HG02678 (cell line): Measurements from ENCODE around the gene RNF182.
"Not testable (repeated sequence)": the region's sequence is repeated elsewhere in the genome, so short reads cannot be mapped to it uniquely, and the experiment has no call there.

Experiments
- ATAC-seq: cut with Tn5 transposase; IDR thresholded peaks from one replicate; pipeline ENCODE4 v1.9.1; 2021; ENCODE audit warnings: mild to moderate bottlenecking, moderate library complexity; ENCODE audit not compliant: unreplicated experiment

The RNF182 gene

GRCh38 chr6:13924949-13925881 lies at the start of gene RNF182:
TSS of gene RNF182 (plus strand) at chr6:13924952. CDS start at chr6:13977120, 52,168 bp downstream.
- no peak for ATAC-seq

GRCh38 chr6:13877051-13877450 lies 47.7 kb upstream of the RNF182 start:
- ATAC-seq, result no peak

GRCh38 chr6:13880061-13880663 lies 44.6 kb upstream of the RNF182 start:
- ATAC-seq, result not testable (repeated sequence)

GRCh38 chr6:13881621-13882165 lies 43.1 kb upstream of the RNF182 start:
- no peak for ATAC-seq

GRCh38 chr6:13883966-13884365 lies 40.8 kb upstream of the RNF182 start:
- ATAC-seq, result no peak

GRCh38 chr6:13884397-13884796 lies 40.4 kb upstream of the RNF182 start:
- ATAC-seq, result no peak

- ATAC-seq, result no peak
Measured at GRCh38 chr6:13885601-13886000, 39.2 kb upstream of the RNF182 start.

GRCh38 chr6:13886949-13887348 lies 37.8 kb upstream of the RNF182 start:
- ATAC-seq, result no peak

GRCh38 chr6:13892017-13892645 lies 32.6 kb upstream of the RNF182 start:
- no peak for ATAC-seq

GRCh38 chr6:13902922-13903321 lies 21.8 kb upstream of the RNF182 start:
- ATAC-seq, result no peak

- ATAC-seq, result no peak
Measured at GRCh38 chr6:13903364-13903763, 21.4 kb upstream of the RNF182 start.

- no peak for ATAC-seq
Measured at GRCh38 chr6:13907001-13907350, 17.8 kb upstream of the RNF182 start.

- ATAC-seq, result no peak
Measured at GRCh38 chr6:13907614-13908215, 17.0 kb upstream of the RNF182 start.

- no peak for ATAC-seq
Measured at GRCh38 chr6:13908955-13909381, 15.8 kb upstream of the RNF182 start.

GRCh38 chr6:13910443-13910842 lies 14.3 kb upstream of the RNF182 start:
- no peak for ATAC-seq

- no peak for ATAC-seq
Measured at GRCh38 chr6:13911337-13911736, 13.4 kb upstream of the RNF182 start.

GRCh38 chr6:13913226-13914001 lies 11.3 kb upstream of the RNF182 start:
- ATAC-seq, result no peak

- no peak for ATAC-seq
Measured at GRCh38 chr6:13914351-13914750, 10.4 kb upstream of the RNF182 start.

- ATAC-seq, result no peak
Measured at GRCh38 chr6:13915561-13916229, 9.1 kb upstream of the RNF182 start.
